ENCODE data around the gene ABHD13.

ABHD13 gene

GRCh38 chr13:108227651-108228272, 9.6 kb downstream of the ABHD13 start:
- Histone ChIP-seq H3K79me2 (ENCODE audit: insufficient read depth, low read length) (peaks cover 65% of the 10 kb centered on the region), H3K36me3 (ENCODE audit: insufficient read depth, low read length) (peaks cover 17% of the 10 kb centered on the region; the same call in 1 of the 2 replicates), H4K20me1 (ENCODE audit: insufficient read depth, low read length) (peaks cover 51% of the 10 kb centered on the region), H3K27ac (ENCODE audit: low read length) (no peak overlapping the region), H2AFZ (ENCODE audit: low read depth, low read length) (no peak overlapping the region), H3K9me3 (ENCODE audit: insufficient read depth, low read length, severe bottlenecking) (no peaks in the 10 kb centered on the region), H3K4me1 (ENCODE audit: insufficient read depth, low read length) (peaks cover 9% of the 10 kb centered on the region), H3K27me3 (ENCODE audit: insufficient read depth, low read length, poor library complexity) (no peaks in the 10 kb centered on the region), H3K4me2 (ENCODE audit: insufficient read depth, low read length) (no peak overlapping the region), H3K9ac (ENCODE audit: low read depth, low read length) (no peak overlapping the region), H3K4me3 (ENCODE audit: low read depth in 1 of 2, low read length in 2 of 2) (no peak overlapping the region)
- peak; percentile 27 for DNase-seq
- ATAC-seq (ENCODE audit: insufficient read depth, low read depth) = peak; percentile 49; the same call in 1 of the 3 replicates
- TF ChIP-seq EZH2 (IDR thresholded peaks at IDR 0.05; ENCODE audit: borderline replicate concordance, low read depth, low read length, severe bottlenecking) = no peak
- TF ChIP-seq, protein P1, sequence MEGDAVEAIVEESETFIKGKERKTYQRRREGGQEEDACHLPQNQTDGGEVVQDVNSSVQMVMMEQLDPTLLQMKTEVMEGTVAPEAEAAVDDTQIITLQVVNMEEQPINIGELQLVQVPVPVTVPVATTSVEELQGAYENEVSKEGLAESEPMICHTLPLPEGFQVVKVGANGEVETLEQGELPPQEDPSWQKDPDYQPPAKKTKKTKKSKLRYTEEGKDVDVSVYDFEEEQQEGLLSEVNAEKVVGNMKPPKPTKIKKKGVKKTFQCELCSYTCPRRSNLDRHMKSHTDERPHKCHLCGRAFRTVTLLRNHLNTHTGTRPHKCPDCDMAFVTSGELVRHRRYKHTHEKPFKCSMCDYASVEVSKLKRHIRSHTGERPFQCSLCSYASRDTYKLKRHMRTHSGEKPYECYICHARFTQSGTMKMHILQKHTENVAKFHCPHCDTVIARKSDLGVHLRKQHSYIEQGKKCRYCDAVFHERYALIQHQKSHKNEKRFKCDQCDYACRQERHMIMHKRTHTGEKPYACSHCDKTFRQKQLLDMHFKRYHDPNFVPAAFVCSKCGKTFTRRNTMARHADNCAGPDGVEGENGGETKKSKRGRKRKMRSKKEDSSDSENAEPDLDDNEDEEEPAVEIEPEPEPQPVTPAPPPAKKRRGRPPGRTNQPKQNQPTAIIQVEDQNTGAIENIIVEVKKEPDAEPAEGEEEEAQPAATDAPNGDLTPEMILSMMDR (IDR thresholded peaks at IDR 0.05; ENCODE audit: borderline replicate concordance, extremely low read depth, low read length, poor library complexity, severe bottlenecking) = peak; percentile 81

- Histone ChIP-seq H4K20me1 (ENCODE audit: insufficient read depth, low read length) (peaks cover 34% of the 10 kb centered on the region), H3K36me3 (ENCODE audit: insufficient read depth, low read length) (peaks cover 17% of the 10 kb centered on the region; the same call in 1 of the 2 replicates), H3K4me3 (ENCODE audit: low read depth in 1 of 2, low read length in 2 of 2) (no peak overlapping the region), H3K27ac (ENCODE audit: low read length) (no peak overlapping the region), H3K9ac (ENCODE audit: low read depth, low read length) (no peak overlapping the region), H2AFZ (ENCODE audit: low read depth, low read length) (no peak overlapping the region), H3K9me3 (ENCODE audit: insufficient read depth, low read length, severe bottlenecking) (no peaks in the 10 kb centered on the region), H3K27me3 (ENCODE audit: insufficient read depth, low read length, poor library complexity) (no peaks in the 10 kb centered on the region), H3K79me2 (ENCODE audit: insufficient read depth, low read length) (peaks cover 39% of the 10 kb centered on the region), H3K4me2 (ENCODE audit: insufficient read depth, low read length) (no peak overlapping the region), H3K4me1 (ENCODE audit: insufficient read depth, low read length) (peaks cover 4% of the 10 kb centered on the region; the same call in 1 of the 2 replicates)
- no peak for ATAC-seq (ENCODE audit: insufficient read depth, low read depth)
- no peak for TF ChIP-seq EZH2 (IDR thresholded peaks at IDR 0.05; ENCODE audit: borderline replicate concordance, low read depth, low read length, severe bottlenecking)
- TF ChIP-seq, protein P1 (IDR thresholded peaks at IDR 0.05; ENCODE audit: borderline replicate concordance, extremely low read depth, low read length, poor library complexity, severe bottlenecking) = no peak
- no peak for DNase-seq
Measured at GRCh38 chr13:108230377-108230776, 12.2 kb downstream of the ABHD13 start.

- Histone ChIP-seq H3K9me3 (ENCODE audit: insufficient read depth, low read length, severe bottlenecking) (peaks cover 5% of the 10 kb centered on the region), H3K4me3 (ENCODE audit: low read depth in 1 of 2, low read length in 2 of 2) (no peak overlapping the region), H3K79me2 (ENCODE audit: insufficient read depth, low read length) (no peaks in the 10 kb centered on the region), H2AFZ (ENCODE audit: low read depth, low read length) (no peak overlapping the region), H3K27ac (ENCODE audit: low read length) (no peak overlapping the region), H3K27me3 (ENCODE audit: insufficient read depth, low read length, poor library complexity) (no peaks in the 10 kb centered on the region), H4K20me1 (ENCODE audit: insufficient read depth, low read length) (no peaks in the 10 kb centered on the region), H3K4me1 (ENCODE audit: insufficient read depth, low read length) (no peaks in the 10 kb centered on the region), H3K9ac (ENCODE audit: low read depth, low read length) (no peak overlapping the region), H3K4me2 (ENCODE audit: insufficient read depth, low read length) (no peak overlapping the region), H3K36me3 (ENCODE audit: insufficient read depth, low read length) (no peaks in the 10 kb centered on the region)
- no peak for DNase-seq
- TF ChIP-seq, protein P1 (IDR thresholded peaks at IDR 0.05; ENCODE audit: borderline replicate concordance, extremely low read depth, low read length, poor library complexity, severe bottlenecking) = no peak
- TF ChIP-seq EZH2 (IDR thresholded peaks at IDR 0.05; ENCODE audit: borderline replicate concordance, low read depth, low read length, severe bottlenecking) = no peak
- ATAC-seq (ENCODE audit: insufficient read depth, low read depth) = no peak
Measured at GRCh38 chr13:108249150-108249549, 31.0 kb downstream of the ABHD13 start.
